GM23338 (cell line): ENCODE measurements around the gene PPP1R14B. TPM values are rescaled to one million over a fixed set of nuclear protein-coding genes. Genes with fewer than 3 reads are reported as not detected.

ENCODE experiments used
- ATAC-seq: fragments of 200-7000 bp; cut with Tn5 transposase; 3 replicates; pipeline ENCODE4 v1.9.1; 2020
- DNase-seq: peaks from one replicate; pipeline ENCODE4 v3.0.0-alpha.2; 2015; ENCODE audit warnings: low spot score
- H2AFZ ChIP-seq: fragments of 200-600 bp; sonication (generic); 2 replicates; pipeline ENCODE4 v1.8.0; 2016; ENCODE audit warnings: antibody characterized with exemption, mild to moderate bottlenecking, moderate library complexity
- H3F3A ChIP-seq: fragments of 200-600 bp; sonication (generic); replicated peaks from 2 replicates; pipeline ENCODE4 v1.8.0; 2017; ENCODE audit warnings: antibody characterized with exemption, mixed run types, low read depth
- H3K27ac ChIP-seq: fragments of 200-600 bp; sonication (generic); 2 replicates; pipeline ENCODE4 v1.6.1; 2016; ENCODE audit warnings: low read depth
- H3K27me3 ChIP-seq: fragments of 200-600 bp; sonication (generic); 2 replicates; pipeline ENCODE4 v1.8.0; 2016; ENCODE audit warnings: mild to moderate bottlenecking, mixed run types, moderate library complexity; ENCODE audit not compliant: insufficient read depth
- H3K36me3 ChIP-seq: fragments of 200-600 bp; sonication (generic); 2 replicates; pipeline ENCODE4 v1.8.0; 2016; ENCODE audit warnings: mild to moderate bottlenecking; ENCODE audit not compliant: insufficient read depth
- H3K4me1 ChIP-seq: fragments of 200-600 bp; sonication (generic); 2 replicates; pipeline ENCODE4 v1.8.0; 2016; ENCODE audit warnings: mild to moderate bottlenecking, moderate library complexity; ENCODE audit not compliant: insufficient read depth
- H3K4me2 ChIP-seq: fragments of 200-600 bp; sonication (generic); 2 replicates; pipeline ENCODE4 v1.7.1; 2017; ENCODE audit warnings: mixed run types
- H3K4me3 ChIP-seq: fragments of 200-600 bp; sonication (generic); 2 replicates; pipeline ENCODE4 v1.6.1; 2016; ENCODE audit warnings: mixed run types
- H3K79me2 ChIP-seq: fragments of 200-600 bp; sonication (generic); replicated peaks from 2 replicates; pipeline ENCODE4 v1.8.0; 2017; ENCODE audit warnings: mild to moderate bottlenecking; ENCODE audit not compliant: insufficient read depth
- H3K9me2 ChIP-seq: fragments of 200-600 bp; sonication (generic); 2 replicates; pipeline ENCODE4 v1.8.0; 2017; ENCODE audit not compliant: insufficient read depth
- H4K20me1 ChIP-seq: fragments of 200-600 bp; sonication (generic); replicated peaks from 2 replicates; pipeline ENCODE4 v1.8.0; 2017; ENCODE audit warnings: mild to moderate bottlenecking; ENCODE audit not compliant: insufficient read depth
- H3K27ac Mint-ChIP-seq: 2 replicates; pipeline ENCODE4 v1.8.0; 2020; ENCODE audit warnings: inconsistent platforms, mild to moderate bottlenecking, moderate library complexity, mixed read lengths
- H3K27me3 Mint-ChIP-seq: 3 replicates; pipeline ENCODE4 v1.8.0; 2022; ENCODE audit warnings: low read depth, mild to moderate bottlenecking, moderate library complexity, mixed read lengths, inconsistent platforms; ENCODE audit not compliant: insufficient read depth, poor library complexity
- H3K36me3 Mint-ChIP-seq: 3 replicates; pipeline ENCODE4 v1.8.0; 2021; ENCODE audit warnings: low read depth, mild to moderate bottlenecking, inconsistent platforms, moderate library complexity, mixed read lengths
- H3K4me1 Mint-ChIP-seq: 3 replicates; pipeline ENCODE4 v1.8.0; 2020; ENCODE audit warnings: mild to moderate bottlenecking, inconsistent platforms, mixed read lengths
- H3K4me3 Mint-ChIP-seq: 3 replicates; pipeline ENCODE4 v1.8.0; 2021; ENCODE audit warnings: moderate library complexity, mild to moderate bottlenecking, inconsistent platforms, mixed read lengths
- H3K9me3 Mint-ChIP-seq: 3 replicates; pipeline ENCODE4 v1.8.0; 2020; ENCODE audit warnings: moderate library complexity, mild to moderate bottlenecking, inconsistent platforms, mixed read lengths
- CREB1 ChIP-seq: fragments of 250-450 bp; sonication (Bioruptor Pico); IDR thresholded peaks from 2 replicates; pipeline ENCODE4 v1.5.0; 2020; ENCODE audit warnings: low read depth, mild to moderate bottlenecking, moderate library complexity
- EZH2 ChIP-seq: fragments of 200-600 bp; sonication (generic); IDR thresholded peaks from one replicate; pipeline ENCODE4 v1.8.0; 2017; ENCODE audit warnings: antibody characterized with exemption, mild to moderate bottlenecking, low read depth; ENCODE audit not compliant: unreplicated experiment
- EZH2phosphoT487 ChIP-seq: fragments of 200-600 bp; sonication (generic); IDR thresholded peaks from one replicate; pipeline ENCODE4 v1.8.1; 2018; ENCODE audit warnings: antibody characterized with exemption; ENCODE audit not compliant: unreplicated experiment
- JUNB ChIP-seq: IDR thresholded peaks from one replicate; pipeline ENCODE4 v1.6.1; 2016; ENCODE audit warnings: antibody characterized with exemption; ENCODE audit not compliant: unreplicated experiment
- NANOG ChIP-seq: IDR thresholded peaks from 2 replicates; pipeline ENCODE4 v1.6.1; 2016; ENCODE audit warnings: antibody characterized with exemption, borderline replicate concordance
- POLR2AphosphoS5 ChIP-seq: IDR thresholded peaks from 2 replicates; pipeline ENCODE4 v1.6.1; 2016; ENCODE audit warnings: antibody characterized with exemption, low read depth
- STAT1 ChIP-seq: IDR thresholded peaks from one replicate; pipeline ENCODE4 v1.6.1; 2016; ENCODE audit warnings: antibody characterized with exemption; ENCODE audit not compliant: unreplicated experiment
- ZNF114 ChIP-seq: fragments of 250-450 bp; sonication (Bioruptor Pico); IDR thresholded peaks from 2 replicates; pipeline ENCODE4 v1.5.0; 2020; ENCODE audit warnings: mild to moderate bottlenecking, moderate library complexity
- ZNF331 ChIP-seq: fragments of 250-450 bp; sonication (Bioruptor Pico); IDR thresholded peaks from 2 replicates; pipeline ENCODE4 v1.5.0; 2020; ENCODE audit warnings: low read depth, mild to moderate bottlenecking, moderate library complexity
- polyA plus RNA-seq: library from polyadenylated mRNA; unstranded; fragments of >200 nt; fragmentation: Nextera tagmentation; extraction: Ambion mirVana; gene quantifications from 2 replicates; pipeline ENCODE4 v1.2.1, GENCODE V29; 2016
- total RNA-seq: library from RNA; depleted of rRNA; stranded (reverse); fragments of >200 nt; shearing (Covaris generic); gene quantifications from 2 replicates; pipeline ENCODE4 v1.2.3, GENCODE V29; 2014
- TF ChIP-seq, protein P1 (sequence below): IDR thresholded peaks from 2 replicates; pipeline ENCODE4 v1.6.1; 2016; ENCODE audit warnings: antibody characterized with exemption
- TF ChIP-seq, protein P2 (sequence below), 2 experiments: fragments of 200-600 bp in 1 of 2; sonication (generic) in 1 of 2; conservative IDR thresholded peaks; 2 replicates each; pipeline versions ENCODE4 v1.5.1 to v1.6.1; 2016 to 2017; ENCODE audit warnings: antibody characterized with exemption in 2 of 2, low read depth in 2 of 2, mild to moderate bottlenecking in 2 of 2, moderate library complexity in 1 of 2
- TF ChIP-seq, protein P3 (sequence below): fragments of 250-450 bp; sonication (Bioruptor Pico); IDR thresholded peaks from 2 replicates; pipeline ENCODE4 v1.5.0; 2020; ENCODE audit warnings: mild to moderate bottlenecking, moderate library complexity
- TF ChIP-seq, protein P4 (sequence below): IDR thresholded peaks from one replicate; pipeline ENCODE4 v1.6.1; 2018; ENCODE audit warnings: antibody characterized with exemption; ENCODE audit not compliant: unreplicated experiment

PPP1R14B gene
- total and polyA plus RNA-seq, 2 experiments from 2014 or later = 250 to 315 TPM

DNA sequence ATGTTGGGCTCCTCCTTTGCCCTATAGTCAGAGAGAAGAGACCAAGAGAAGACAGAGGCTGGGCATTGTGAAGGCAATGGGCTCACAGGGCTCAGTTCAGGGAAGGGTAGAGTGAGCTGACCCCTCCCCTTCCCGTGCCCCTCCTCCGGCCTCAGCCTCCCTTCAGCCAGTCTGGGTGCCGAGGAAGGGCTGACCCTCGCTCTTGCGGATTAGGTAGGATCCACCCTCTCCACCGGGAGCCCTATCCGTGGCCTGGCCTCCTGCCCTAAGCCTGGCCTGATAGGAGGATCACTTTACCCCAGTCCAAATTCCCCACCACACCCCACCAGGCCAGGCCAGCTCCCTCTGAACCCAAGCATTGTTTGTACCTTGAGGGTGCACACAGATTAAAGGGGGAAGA, 1.8 kb upstream of the PPP1R14B start:
- peaks cover 8% of the 10 kb centered on the region for H3K36me3 Mint-ChIP-seq
- peak overlapping the region; percentile 100 for H3K4me2 ChIP-seq
- peak overlapping the region; percentile 100; the same call in 1 of the 2 replicates for H3K4me3 ChIP-seq
- peak overlapping the region; percentile 96 for H3K27ac ChIP-seq
- ATAC-seq (peak; percentile 9), DNase-seq (peak; percentile 68)
- no peaks in the 10 kb centered on the region for H3K9me3 Mint-ChIP-seq
- H3K4me1 Mint-ChIP-seq = peaks cover 40% of the 10 kb centered on the region
- peaks cover 30% of the 10 kb centered on the region for H3K27me3 Mint-ChIP-seq
- H2AFZ ChIP-seq = no peak overlapping the region
- peaks cover 41% of the 10 kb centered on the region for H3F3A ChIP-seq
- H4K20me1 ChIP-seq = no peaks in the 10 kb centered on the region; the same call in none of the 2 replicates
- H3K36me3 ChIP-seq = no peaks in the 10 kb centered on the region
- no peaks in the 10 kb centered on the region for H3K9me2 ChIP-seq
- peak overlapping the region; percentile 88 for H3K4me3 Mint-ChIP-seq
- peaks cover 38% of the 10 kb centered on the region for H3K4me1 ChIP-seq
- TF ChIP-seq, protein P1, sequence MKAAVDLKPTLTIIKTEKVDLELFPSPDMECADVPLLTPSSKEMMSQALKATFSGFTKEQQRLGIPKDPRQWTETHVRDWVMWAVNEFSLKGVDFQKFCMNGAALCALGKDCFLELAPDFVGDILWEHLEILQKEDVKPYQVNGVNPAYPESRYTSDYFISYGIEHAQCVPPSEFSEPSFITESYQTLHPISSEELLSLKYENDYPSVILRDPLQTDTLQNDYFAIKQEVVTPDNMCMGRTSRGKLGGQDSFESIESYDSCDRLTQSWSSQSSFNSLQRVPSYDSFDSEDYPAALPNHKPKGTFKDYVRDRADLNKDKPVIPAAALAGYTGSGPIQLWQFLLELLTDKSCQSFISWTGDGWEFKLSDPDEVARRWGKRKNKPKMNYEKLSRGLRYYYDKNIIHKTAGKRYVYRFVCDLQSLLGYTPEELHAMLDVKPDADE = no peak
- TF ChIP-seq NANOG (no peak), CREB1 (CRISPR knock-in tag) (no peak), STAT1 (no peak), JUNB (no peak), ZNF331 (CRISPR knock-in tag) (no peak), EZH2phosphoT487 (no peak), POLR2AphosphoS5 (no peak; the same call in 1 of the 2 replicates), ZNF114 (CRISPR knock-in tag) (no peak), EZH2 (no peak)
- TF ChIP-seq, protein P2, sequence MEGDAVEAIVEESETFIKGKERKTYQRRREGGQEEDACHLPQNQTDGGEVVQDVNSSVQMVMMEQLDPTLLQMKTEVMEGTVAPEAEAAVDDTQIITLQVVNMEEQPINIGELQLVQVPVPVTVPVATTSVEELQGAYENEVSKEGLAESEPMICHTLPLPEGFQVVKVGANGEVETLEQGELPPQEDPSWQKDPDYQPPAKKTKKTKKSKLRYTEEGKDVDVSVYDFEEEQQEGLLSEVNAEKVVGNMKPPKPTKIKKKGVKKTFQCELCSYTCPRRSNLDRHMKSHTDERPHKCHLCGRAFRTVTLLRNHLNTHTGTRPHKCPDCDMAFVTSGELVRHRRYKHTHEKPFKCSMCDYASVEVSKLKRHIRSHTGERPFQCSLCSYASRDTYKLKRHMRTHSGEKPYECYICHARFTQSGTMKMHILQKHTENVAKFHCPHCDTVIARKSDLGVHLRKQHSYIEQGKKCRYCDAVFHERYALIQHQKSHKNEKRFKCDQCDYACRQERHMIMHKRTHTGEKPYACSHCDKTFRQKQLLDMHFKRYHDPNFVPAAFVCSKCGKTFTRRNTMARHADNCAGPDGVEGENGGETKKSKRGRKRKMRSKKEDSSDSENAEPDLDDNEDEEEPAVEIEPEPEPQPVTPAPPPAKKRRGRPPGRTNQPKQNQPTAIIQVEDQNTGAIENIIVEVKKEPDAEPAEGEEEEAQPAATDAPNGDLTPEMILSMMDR (conservative IDR thresholded peaks at IDR 0.05; ENCODE audit: low read depth in 2 of 2) = no peak
- TF ChIP-seq, protein P3, sequence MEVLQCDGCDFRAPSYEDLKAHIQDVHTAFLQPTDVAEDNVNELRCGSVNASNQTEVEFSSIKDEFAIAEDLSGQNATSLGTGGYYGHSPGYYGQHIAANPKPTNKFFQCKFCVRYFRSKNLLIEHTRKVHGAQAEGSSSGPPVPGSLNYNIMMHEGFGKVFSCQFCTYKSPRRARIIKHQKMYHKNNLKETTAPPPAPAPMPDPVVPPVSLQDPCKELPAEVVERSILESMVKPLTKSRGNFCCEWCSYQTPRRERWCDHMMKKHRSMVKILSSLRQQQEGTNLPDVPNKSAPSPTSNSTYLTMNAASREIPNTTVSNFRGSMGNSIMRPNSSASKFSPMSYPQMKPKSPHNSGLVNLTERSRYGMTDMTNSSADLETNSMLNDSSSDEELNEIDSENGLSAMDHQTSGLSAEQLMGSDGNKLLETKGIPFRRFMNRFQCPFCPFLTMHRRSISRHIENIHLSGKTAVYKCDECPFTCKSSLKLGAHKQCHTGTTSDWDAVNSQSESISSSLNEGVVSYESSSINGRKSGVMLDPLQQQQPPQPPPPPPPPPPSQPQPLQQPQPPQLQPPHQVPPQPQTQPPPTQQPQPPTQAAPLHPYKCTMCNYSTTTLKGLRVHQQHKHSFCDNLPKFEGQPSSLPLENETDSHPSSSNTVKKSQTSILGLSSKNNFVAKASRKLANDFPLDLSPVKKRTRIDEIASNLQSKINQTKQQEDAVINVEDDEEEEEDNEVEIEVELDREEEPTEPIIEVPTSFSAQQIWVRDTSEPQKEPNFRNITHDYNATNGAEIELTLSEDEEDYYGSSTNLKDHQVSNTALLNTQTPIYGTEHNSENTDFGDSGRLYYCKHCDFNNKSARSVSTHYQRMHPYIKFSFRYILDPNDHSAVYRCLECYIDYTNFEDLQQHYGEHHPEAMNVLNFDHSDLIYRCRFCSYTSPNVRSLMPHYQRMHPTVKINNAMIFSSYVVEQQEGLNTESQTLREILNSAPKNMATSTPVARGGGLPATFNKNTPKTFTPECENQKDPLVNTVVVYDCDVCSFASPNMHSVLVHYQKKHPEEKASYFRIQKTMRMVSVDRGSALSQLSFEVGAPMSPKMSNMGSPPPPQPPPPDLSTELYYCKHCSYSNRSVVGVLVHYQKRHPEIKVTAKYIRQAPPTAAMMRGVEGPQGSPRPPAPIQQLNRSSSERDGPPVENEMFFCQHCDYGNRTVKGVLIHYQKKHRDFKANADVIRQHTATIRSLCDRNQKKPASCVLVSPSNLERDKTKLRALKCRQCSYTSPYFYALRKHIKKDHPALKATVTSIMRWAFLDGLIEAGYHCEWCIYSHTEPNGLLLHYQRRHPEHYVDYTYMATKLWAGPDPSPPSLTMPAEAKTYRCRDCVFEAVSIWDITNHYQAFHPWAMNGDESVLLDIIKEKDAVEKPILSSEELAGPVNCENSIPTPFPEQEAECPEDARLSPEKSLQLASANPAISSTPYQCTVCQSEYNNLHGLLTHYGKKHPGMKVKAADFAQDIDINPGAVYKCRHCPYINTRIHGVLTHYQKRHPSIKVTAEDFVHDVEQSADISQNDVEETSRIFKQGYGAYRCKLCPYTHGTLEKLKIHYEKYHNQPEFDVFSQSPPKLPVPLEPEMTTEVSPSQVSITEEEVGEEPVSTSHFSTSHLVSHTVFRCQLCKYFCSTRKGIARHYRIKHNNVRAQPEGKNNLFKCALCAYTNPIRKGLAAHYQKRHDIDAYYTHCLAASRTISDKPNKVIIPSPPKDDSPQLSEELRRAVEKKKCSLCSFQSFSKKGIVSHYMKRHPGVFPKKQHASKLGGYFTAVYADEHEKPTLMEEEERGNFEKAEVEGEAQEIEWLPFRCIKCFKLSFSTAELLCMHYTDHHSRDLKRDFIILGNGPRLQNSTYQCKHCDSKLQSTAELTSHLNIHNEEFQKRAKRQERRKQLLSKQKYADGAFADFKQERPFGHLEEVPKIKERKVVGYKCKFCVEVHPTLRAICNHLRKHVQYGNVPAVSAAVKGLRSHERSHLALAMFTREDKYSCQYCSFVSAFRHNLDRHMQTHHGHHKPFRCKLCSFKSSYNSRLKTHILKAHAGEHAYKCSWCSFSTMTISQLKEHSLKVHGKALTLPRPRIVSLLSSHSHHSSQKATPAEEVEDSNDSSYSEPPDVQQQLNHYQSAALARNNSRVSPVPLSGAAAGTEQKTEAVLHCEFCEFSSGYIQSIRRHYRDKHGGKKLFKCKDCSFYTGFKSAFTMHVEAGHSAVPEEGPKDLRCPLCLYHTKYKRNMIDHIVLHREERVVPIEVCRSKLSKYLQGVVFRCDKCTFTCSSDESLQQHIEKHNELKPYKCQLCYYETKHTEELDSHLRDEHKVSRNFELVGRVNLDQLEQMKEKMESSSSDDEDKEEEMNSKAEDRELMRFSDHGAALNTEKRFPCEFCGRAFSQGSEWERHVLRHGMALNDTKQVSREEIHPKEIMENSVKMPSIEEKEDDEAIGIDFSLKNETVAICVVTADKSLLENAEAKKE = no peak
- TF ChIP-seq, protein P4, sequence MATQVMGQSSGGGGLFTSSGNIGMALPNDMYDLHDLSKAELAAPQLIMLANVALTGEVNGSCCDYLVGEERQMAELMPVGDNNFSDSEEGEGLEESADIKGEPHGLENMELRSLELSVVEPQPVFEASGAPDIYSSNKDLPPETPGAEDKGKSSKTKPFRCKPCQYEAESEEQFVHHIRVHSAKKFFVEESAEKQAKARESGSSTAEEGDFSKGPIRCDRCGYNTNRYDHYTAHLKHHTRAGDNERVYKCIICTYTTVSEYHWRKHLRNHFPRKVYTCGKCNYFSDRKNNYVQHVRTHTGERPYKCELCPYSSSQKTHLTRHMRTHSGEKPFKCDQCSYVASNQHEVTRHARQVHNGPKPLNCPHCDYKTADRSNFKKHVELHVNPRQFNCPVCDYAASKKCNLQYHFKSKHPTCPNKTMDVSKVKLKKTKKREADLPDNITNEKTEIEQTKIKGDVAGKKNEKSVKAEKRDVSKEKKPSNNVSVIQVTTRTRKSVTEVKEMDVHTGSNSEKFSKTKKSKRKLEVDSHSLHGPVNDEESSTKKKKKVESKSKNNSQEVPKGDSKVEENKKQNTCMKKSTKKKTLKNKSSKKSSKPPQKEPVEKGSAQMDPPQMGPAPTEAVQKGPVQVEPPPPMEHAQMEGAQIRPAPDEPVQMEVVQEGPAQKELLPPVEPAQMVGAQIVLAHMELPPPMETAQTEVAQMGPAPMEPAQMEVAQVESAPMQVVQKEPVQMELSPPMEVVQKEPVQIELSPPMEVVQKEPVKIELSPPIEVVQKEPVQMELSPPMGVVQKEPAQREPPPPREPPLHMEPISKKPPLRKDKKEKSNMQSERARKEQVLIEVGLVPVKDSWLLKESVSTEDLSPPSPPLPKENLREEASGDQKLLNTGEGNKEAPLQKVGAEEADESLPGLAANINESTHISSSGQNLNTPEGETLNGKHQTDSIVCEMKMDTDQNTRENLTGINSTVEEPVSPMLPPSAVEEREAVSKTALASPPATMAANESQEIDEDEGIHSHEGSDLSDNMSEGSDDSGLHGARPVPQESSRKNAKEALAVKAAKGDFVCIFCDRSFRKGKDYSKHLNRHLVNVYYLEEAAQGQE = no peak
- no peaks in the 10 kb centered on the region for H3K27me3 ChIP-seq
- H3K27ac Mint-ChIP-seq = peak overlapping the region; percentile 94
- peaks cover 36% of the 10 kb centered on the region for H3K79me2 ChIP-seq
